CD14-positive monocyte (primary cell): ENCODE measurements around the gene SUV39H1. TPM values are rescaled to one million over a fixed set of nuclear protein-coding genes. Genes with fewer than 3 reads are reported as not detected.

Experiments used
- DNase-seq, 3 donors: peaks; one replicate each; pipeline ENCODE4 v3.0.0-alpha.2; 2011 to 2022
- H2AFZ ChIP-seq: 2 replicates; pipeline ENCODE4 v1.6.0; 2012; ENCODE audit warnings: mild to moderate bottlenecking, low read depth, low read length, inconsistent platforms; ENCODE audit not compliant: insufficient read depth, poor library complexity, severe bottlenecking
- H3K27ac ChIP-seq, 2 donors: 1 replicate in 1 of 2; 2 replicates in 1 of 2; pipeline ENCODE4 v1.5.1; 2012 to 2013; ENCODE audit warnings: low read length in 2 of 2, control low read depth in 1 of 2, inconsistent platforms in 1 of 2, low read depth in 1 of 2, mild to moderate bottlenecking in 1 of 2
- H3K27me3 ChIP-seq, 2 donors: one replicate each; pipeline versions ENCODE4 v1.6.0 to v1.6.1; 2011 to 2013; ENCODE audit warnings: low read length in 2 of 2; ENCODE audit not compliant: control insufficient read depth in 2 of 2, insufficient read depth in 2 of 2
- H3K36me3 ChIP-seq, 2 donors: replicated peaks in 1 of 2; 1 replicate in 1 of 2; 2 replicates in 1 of 2; pipeline versions ENCODE4 v1.5.1 to v1.6.1; 2012 to 2013; ENCODE audit warnings: low read length in 2 of 2, control low read depth in 1 of 2, inconsistent platforms in 1 of 2, mild to moderate bottlenecking in 1 of 2; ENCODE audit not compliant: insufficient read depth in 2 of 2, control insufficient read depth in 1 of 2
- H3K4me1 ChIP-seq, 2 donors: 1 replicate in 1 of 2; 2 replicates in 1 of 2; pipeline versions ENCODE4 v1.5.1 to v1.6.1; 2012 to 2013; ENCODE audit warnings: low read length in 2 of 2, control low read depth in 1 of 2, inconsistent platforms in 1 of 2, mild to moderate bottlenecking in 1 of 2, moderate library complexity in 1 of 2; ENCODE audit not compliant: insufficient read depth in 2 of 2, control insufficient read depth in 1 of 2
- H3K4me2 ChIP-seq: replicated peaks from 2 replicates; pipeline ENCODE3; 2012; ENCODE audit warnings: low read length, moderate library complexity, mild to moderate bottlenecking; ENCODE audit not compliant: poor library complexity, severe bottlenecking; ENCODE audit errors: extremely low read depth
- H3K4me3 ChIP-seq, 3 experiments: fragments of 200-600 bp in 1 of 3; sonication (generic) in 1 of 3; replicated peaks in 1 of 3; 1 replicate in 2 of 3; 2 replicates in 1 of 3; pipeline ENCODE4 v1.5.1; 2011 to 2013; ENCODE audit warnings: low read length in 3 of 3, mild to moderate bottlenecking in 3 of 3, control low read depth in 2 of 3, low read depth in 2 of 3, inconsistent platforms in 1 of 3, moderate library complexity in 1 of 3
- H3K79me2 ChIP-seq: 2 replicates; pipeline ENCODE4 v1.6.0; 2012; ENCODE audit warnings: mild to moderate bottlenecking, control low read depth, inconsistent platforms, low read length, moderate library complexity; ENCODE audit not compliant: insufficient read depth
- H3K9ac ChIP-seq: 2 replicates; pipeline ENCODE4 v1.6.0; 2017; ENCODE audit warnings: low read length, mild to moderate bottlenecking; ENCODE audit not compliant: insufficient read depth, poor library complexity, severe bottlenecking
- H3K9me3 ChIP-seq, 2 donors: replicated peaks in 1 of 2; 1 replicate in 1 of 2; 2 replicates in 1 of 2; pipeline versions ENCODE4 v1.5.1 to v1.6.1; 2012 to 2013; ENCODE audit warnings: low read length in 2 of 2, control low read depth in 1 of 2; ENCODE audit not compliant: control insufficient read depth in 1 of 2, insufficient read depth in 1 of 2
- H4K20me1 ChIP-seq: 2 replicates; pipeline ENCODE4 v1.6.0; 2012; ENCODE audit warnings: mild to moderate bottlenecking, low read length, control low read depth, moderate library complexity; ENCODE audit not compliant: insufficient read depth
- H3K27ac Mint-ChIP-seq, 7 donors: one replicate each; pipeline ENCODE4 v1.8.0; 2020; ENCODE audit warnings: mild to moderate bottlenecking in 7 of 7, mixed read lengths in 7 of 7, moderate library complexity in 6 of 7, inconsistent platforms in 2 of 7
- H3K27me3 Mint-ChIP-seq, 3 donors: one replicate each; pipeline ENCODE4 v1.8.0; 2021 to 2022; ENCODE audit warnings: low read depth in 3 of 3, mild to moderate bottlenecking in 3 of 3, mixed read lengths in 3 of 3, moderate library complexity in 3 of 3, inconsistent platforms in 1 of 3
- H3K36me3 Mint-ChIP-seq, 2 donors: one replicate each; pipeline ENCODE4 v1.8.0; 2020; ENCODE audit warnings: mixed read lengths in 2 of 2, inconsistent platforms in 1 of 2, mild to moderate bottlenecking in 1 of 2
- H3K4me1 Mint-ChIP-seq: one replicate; pipeline ENCODE4 v1.8.0; 2020; ENCODE audit warnings: mild to moderate bottlenecking, mixed read lengths
- H3K4me3 Mint-ChIP-seq, 2 donors: one replicate each; pipeline ENCODE4 v1.8.0; 2020; ENCODE audit warnings: mild to moderate bottlenecking in 2 of 2, mixed read lengths in 2 of 2, moderate library complexity in 1 of 2
- H3K9me3 Mint-ChIP-seq, 7 donors: one replicate each; pipeline ENCODE4 v1.8.0; 2020 to 2022; ENCODE audit warnings: mixed read lengths in 7 of 7, mild to moderate bottlenecking in 6 of 7, moderate library complexity in 6 of 7, inconsistent platforms in 2 of 7
- CTCF ChIP-seq: fragments of 200-600 bp; IDR thresholded peaks from one replicate; pipeline ENCODE4 v1.8.0; 2022; ENCODE audit warnings: antibody characterized with exemption, mild to moderate bottlenecking
- WGBS: methylation state at CpG from one replicate; pipeline ENCODE4 v1.1.5; 2013; ENCODE audit warnings: missing lambda C conversion rate; ENCODE audit not compliant: insufficient coverage; 5-methylcytosine and 5-hydroxymethylcytosine counted together
- intact Hi-C, 2 donors: fragments of 100-400 bp; cut with micrococcal nuclease; formaldehyde crosslinking; loops; one replicate each; pipeline versions ENCODE4 v1.15.0 to v1.15.1; 2023
- polyA plus RNA-seq, 3 donors: library from polyadenylated mRNA; depleted of rRNA in 1 of 3; unstranded in 2 of 3; stranded (reverse) in 1 of 3; fragments of 300-500 nt in 2 of 3; fragments of >200 nt in 1 of 3; fragmentation: Illumina TruSeq in 2 of 3; gene quantifications; 1 replicate in 2 of 3; 2 replicates in 1 of 3; pipeline ENCODE4 v1.2.3, GENCODE V29; 2012 to 2021

Gene SUV39H1
- polyA plus RNA-seq, 3 donors, result 2.8 to 3.4 (median 2.9) TPM

- no peaks in the 10 kb centered on the region for H4K20me1 ChIP-seq
- Mint-ChIP-seq H3K4me1 (peaks cover 42% of the 10 kb centered on the region), H3K27me3 (peaks cover 0 to 7% (median 0%) of the 10 kb centered on the region in 3 donors), H3K4me3 (peak overlapping the region; percentile 85 to 90), H3K9me3 (peaks cover 0 to 7% (median 1%) of the 10 kb centered on the region in 7 donors), H3K27ac (peak overlapping the region; percentile 91 to 95 (median 94)), H3K36me3 (peaks cover 0 to 3% of the 10 kb centered on the region in 2 donors)
- H3K27ac ChIP-seq, result peak overlapping the region; percentile 86 to 88
- intact Hi-C loops, result no loop called here
- H3K36me3 ChIP-seq, result no peaks in the 10 kb centered on the region
- H3K4me1 ChIP-seq, result peaks cover 50 to 54% of the 10 kb centered on the region in 2 donors
- peaks cover 15% of the 10 kb centered on the region for H3K79me2 ChIP-seq
- DNase-seq, result peak; percentile 88 to 90 (median 88)
- no peaks in the 10 kb centered on the region for H3K27me3 ChIP-seq
- whole genome bisulfite sequencing, result 0% methylated on average over 33 of the region's 67 CpGs
- H3K9me3 ChIP-seq, result no peaks in the 10 kb centered on the region
- peak overlapping the region; percentile 84 for H3K9ac ChIP-seq
- no peak for TF ChIP-seq CTCF
- peak overlapping the region; percentile 62 to 83 (median 78) for H3K4me3 ChIP-seq
- peak overlapping the region; percentile 85 for H3K4me2 ChIP-seq
- peak overlapping the region; percentile 60 for H2AFZ ChIP-seq
Observed at GRCh38 chrX:48676106-48676892, 20.2 kb upstream of the SUV39H1 start.

- WGBS, result 0% methylated on average over 3 of the region's 9 CpGs
- peak overlapping the region; percentile 44 for H2AFZ ChIP-seq
- no peaks in the 10 kb centered on the region for H4K20me1 ChIP-seq
- peak overlapping the region; percentile 85 for H3K4me2 ChIP-seq
- DNase-seq, result no peak
- no peaks in the 10 kb centered on the region for H3K27me3 ChIP-seq
- Mint-ChIP-seq H3K9me3 (peaks cover 0 to 7% (median 1%) of the 10 kb centered on the region in 7 donors), H3K27me3 (peaks cover 0 to 9% (median 0%) of the 10 kb centered on the region in 3 donors), H3K36me3 (peaks cover 0 to 3% of the 10 kb centered on the region in 2 donors), H3K4me1 (peaks cover 47% of the 10 kb centered on the region), H3K4me3 (peak overlapping the region; percentile 85 to 90), H3K27ac (peak overlapping the region; percentile 87 to 94 (median 91))
- no peak for TF ChIP-seq CTCF
- intact Hi-C loops, result no loop called here
- H3K36me3 ChIP-seq, result no peaks in the 10 kb centered on the region
- peak overlapping the region; percentile 84 for H3K9ac ChIP-seq
- peaks cover 21% of the 10 kb centered on the region for H3K79me2 ChIP-seq
- H3K4me3 ChIP-seq, result peak overlapping the region; percentile 62 to 83 (median 78)
- H3K27ac ChIP-seq, result peak overlapping the region; percentile 64 to 88
- peaks cover 56 to 60% of the 10 kb centered on the region in 2 donors for H3K4me1 ChIP-seq
- no peaks in the 10 kb centered on the region for H3K9me3 ChIP-seq
Observed at GRCh38 chrX:48676893-48677270, 19.7 kb upstream of the SUV39H1 start.
